NCI-H146 treated with DMSO at 0.1 percent for 48 hours (cell line): ENCODE measurements around the gene PLSCR1.
"Not testable (repeated sequence)": the region's sequence is repeated elsewhere in the genome, so short reads cannot be mapped to it uniquely, and the experiment has no call there.

ENCODE experiments used
- DNase-seq: peaks from one replicate; lab custom pipeline; 2025; ENCODE audit not compliant: unreplicated experiment; lab: John Stamatoyannopoulos, UW

PLSCR1 gene

DNA sequence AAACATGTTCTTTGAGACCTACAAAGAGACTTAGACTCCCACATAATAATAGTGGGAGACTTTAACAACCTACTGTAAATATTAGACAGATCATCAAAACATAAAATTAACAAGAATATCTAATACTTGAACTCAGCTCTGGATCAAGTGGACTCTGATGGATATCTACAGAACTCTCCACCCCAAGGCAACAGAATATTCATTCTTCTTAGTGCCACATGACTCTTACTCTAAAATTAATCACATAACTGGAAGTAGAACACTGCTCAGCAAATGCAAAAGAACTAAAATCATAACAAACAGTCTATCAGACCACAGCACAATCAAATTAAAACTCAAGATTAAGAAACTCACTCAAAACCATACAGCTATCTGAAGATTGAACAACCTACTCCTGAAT lies 59.1 kb downstream of the PLSCR1 start:
- DNase-seq: no peak

DNA sequence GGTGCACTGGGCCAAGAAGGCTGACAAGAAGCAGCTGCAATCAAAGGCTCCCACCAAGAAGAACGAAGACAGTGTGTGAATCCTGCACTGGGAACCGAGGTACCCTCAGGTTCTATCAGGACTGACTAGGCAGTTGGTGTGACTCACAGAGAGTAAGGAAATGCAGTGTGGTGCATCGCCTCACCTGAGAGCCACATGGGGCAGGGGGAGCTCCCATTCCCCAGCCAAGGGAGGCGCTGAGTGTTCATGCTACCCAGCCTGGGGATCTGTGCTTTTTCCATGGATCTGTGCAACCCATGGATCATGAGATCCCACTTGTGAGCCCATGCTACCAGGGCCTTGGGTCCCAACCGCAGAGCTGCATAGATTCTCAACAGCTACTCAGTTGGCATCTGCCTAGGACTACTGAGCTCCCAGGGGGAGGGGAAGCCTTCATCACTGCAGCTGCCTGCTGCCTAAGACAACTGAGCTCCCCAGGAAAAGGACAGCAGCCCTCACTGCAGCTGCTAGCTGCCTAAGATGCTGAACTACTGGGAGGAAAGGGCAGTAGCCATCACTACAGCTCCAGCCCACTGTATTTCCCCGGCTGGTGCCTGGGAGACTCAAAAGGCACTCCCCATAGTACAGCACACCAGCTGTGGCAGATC lies 68.2 kb downstream of the PLSCR1 start:
- DNase-seq: no peak

DNA sequence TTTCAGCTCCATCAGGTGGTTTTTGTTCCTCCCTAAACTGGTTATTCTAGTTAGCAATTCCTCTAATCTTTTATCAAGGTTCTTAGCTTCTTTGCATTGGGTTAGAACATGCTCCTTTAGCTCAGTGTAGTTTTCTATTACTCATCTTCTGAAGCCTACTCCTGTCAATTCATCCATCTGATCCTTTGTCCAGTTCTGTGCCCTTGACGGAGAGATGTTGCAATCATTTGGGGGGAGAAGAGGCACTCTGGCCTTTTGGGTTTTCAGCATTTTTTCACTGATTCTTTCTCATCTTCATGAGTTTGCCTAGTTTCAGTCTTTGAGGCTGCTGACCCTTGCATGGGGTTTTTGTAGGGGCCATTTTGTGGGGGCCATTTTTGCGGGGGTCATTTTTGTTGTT lies 69.4 kb downstream of the PLSCR1 start:
- DNase-seq: not testable (repeated sequence)

- DNase-seq: no peak
Observed at GRCh38 chr3:146473726-146474125, 70.7 kb downstream of the PLSCR1 start.

GRCh38 chr3:146472611-146473010 lies 71.8 kb downstream of the PLSCR1 start:
- no peak for DNase-seq

GRCh38 chr3:146471012-146471411 lies 73.4 kb downstream of the PLSCR1 start:
- no peak for DNase-seq

DNA sequence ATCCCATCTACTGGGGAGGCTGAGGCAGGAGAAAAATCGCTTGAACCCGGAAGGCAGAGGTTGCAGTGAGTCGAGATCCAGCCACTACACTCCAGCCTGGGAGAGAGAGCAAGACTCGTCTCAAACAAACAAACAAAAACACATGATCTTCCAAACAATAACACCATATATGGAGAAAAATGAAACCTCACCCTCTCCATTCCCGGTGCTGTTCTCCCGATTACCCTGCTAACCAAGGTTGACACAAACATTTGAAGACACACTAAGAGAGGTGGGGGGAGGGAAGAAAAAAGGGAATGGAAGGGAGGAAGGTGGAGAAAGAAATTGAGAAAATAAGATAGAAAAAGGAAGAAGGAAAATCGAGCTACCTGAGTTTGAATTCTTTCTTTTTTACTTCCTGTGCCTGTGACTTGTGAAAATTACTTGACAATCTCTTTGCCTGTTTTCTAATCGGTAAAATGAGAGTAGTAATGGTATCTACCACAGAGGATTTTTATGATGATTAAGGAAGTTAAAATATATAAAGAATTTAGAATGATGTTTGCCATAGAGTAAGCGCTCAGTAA lies 73.9 kb downstream of the PLSCR1 start:
- no peak for DNase-seq

GRCh38 chr3:146469150-146470017 lies 75.0 kb downstream of the PLSCR1 start, which contains the start of gene PLSCR2:
Gene PLSCR2, minus strand, starts transcription at chr3:146469561. Its CDS starts 9,657 bp downstream, at chr3:146459904.
- peak; percentile 62 for DNase-seq

GRCh38 chr3:146468671-146469149 lies 75.7 kb downstream of the PLSCR1 start:
- DNase-seq: no peak

DNA sequence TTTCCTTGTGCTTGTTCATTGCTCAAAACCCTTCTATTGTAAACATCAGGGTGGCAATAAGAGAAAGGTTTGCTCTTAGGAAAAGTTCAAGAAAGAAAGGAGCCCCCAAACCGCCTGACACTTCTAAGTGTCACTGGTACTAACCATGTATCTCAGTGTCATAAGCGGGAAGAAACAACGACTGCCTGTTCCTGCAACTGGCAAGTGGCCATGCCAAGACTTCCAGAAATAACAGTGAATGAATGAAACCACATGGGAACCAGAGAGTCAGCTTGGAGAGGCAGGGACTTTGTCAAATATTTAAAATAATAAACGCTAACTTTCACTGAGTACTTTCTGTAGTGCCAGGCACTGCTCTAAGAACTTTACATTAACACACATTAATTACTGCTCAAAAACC lies 76.2 kb downstream of the PLSCR1 start:
- no peak for DNase-seq

- DNase-seq: no peak
Observed at GRCh38 chr3:146466604-146467003, 77.8 kb downstream of the PLSCR1 start.

GRCh38 chr3:146465693-146466465 lies 78.5 kb downstream of the PLSCR1 start:
- DNase-seq: no peak
